ENCODE results near the gene DIP2C. TPM values are rescaled to one million over a fixed set of nuclear protein-coding genes. Genes with fewer than 3 reads are reported as not detected.
"Not testable (repeated sequence)": the region's sequence is repeated elsewhere in the genome, so short reads cannot be mapped to it uniquely, and the experiment has no call there.

DIP2C gene
- total RNA-seq, 1 donor from 2014 or later: 11.4 TPM

DNA sequence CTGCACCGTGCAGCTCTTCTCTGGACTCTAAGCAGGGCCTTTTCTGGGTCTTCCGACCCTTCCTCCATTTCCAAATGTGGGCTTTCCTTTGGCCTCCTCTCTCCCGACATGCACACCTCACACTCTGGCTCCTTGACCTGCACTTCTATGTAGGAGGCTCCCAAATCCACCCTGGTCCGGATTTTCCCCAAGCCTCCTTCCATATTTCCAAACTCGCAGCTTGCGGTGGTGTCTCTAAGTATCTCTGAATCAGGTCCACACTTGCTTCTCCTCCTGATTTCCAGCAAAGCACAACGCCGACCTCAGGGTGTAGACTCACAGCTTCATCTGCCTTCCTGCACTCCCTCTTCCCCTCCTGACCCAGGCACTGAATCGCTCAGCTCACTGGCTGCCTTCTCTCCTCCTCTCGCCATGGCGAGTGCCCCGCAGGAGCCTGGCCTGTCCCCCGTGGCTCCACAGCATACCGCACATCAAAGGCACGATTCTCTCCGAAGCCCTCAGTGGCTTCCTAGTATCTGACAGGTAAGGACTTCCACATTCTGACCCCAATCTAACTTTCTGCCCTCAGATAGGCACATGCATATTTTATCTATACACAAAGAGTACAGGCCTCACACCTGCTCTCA is 27.8 kb downstream of the DIP2C start:
- TF ChIP-seq CTCF (conservative IDR thresholded peaks at IDR 0.05; ENCODE audit: low read depth, low read length): no peak
- H3K4me3 ChIP-seq (ENCODE audit: low read depth, low read length): no peak overlapping the region
- no peak for DNase-seq (ENCODE audit: low read depth)

GRCh38 chr10:660970-661596 is 28.4 kb downstream of the DIP2C start:
- no peak for TF ChIP-seq CTCF (conservative IDR thresholded peaks at IDR 0.05; ENCODE audit: low read depth, low read length)
- no peak for DNase-seq (ENCODE audit: low read depth)
- H3K4me3 ChIP-seq (ENCODE audit: low read depth, low read length): no peak overlapping the region

GRCh38 chr10:660413-660969 is 29.0 kb downstream of the DIP2C start:
- H3K4me3 ChIP-seq (ENCODE audit: low read depth, low read length): no peak overlapping the region
- no peak for DNase-seq (ENCODE audit: low read depth)
- no peak for TF ChIP-seq CTCF (conservative IDR thresholded peaks at IDR 0.05; ENCODE audit: low read depth, low read length)

DNA sequence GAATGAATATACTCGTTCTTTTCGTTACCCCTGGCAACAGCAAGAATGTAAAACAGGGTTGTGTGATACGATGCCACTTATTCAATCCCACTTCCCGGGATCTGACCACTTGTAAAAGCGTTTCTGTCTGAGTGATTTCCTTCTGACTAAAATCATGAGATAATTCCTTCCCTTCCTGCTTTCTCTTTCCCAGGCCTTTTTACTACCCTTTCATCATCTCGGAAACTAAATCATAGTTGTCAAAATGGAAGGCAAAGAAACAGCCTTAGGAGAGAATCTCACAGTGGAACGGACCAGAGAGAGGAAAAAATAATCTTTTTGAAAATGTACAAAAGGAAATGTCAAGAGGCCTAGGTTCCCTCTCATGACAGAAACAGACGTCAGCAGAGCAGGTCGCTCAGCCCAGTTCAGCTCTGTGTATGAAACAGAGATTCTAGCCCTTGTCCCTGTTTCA is 29.8 kb downstream of the DIP2C start:
- H3K4me3 ChIP-seq (ENCODE audit: low read depth, low read length): no peak overlapping the region
- peak; percentile 60 for DNase-seq (ENCODE audit: low read depth)
- no peak for TF ChIP-seq CTCF (conservative IDR thresholded peaks at IDR 0.05; ENCODE audit: low read depth, low read length)

GRCh38 chr10:657816-658350 is 31.6 kb downstream of the DIP2C start:
- DNase-seq (ENCODE audit: low read depth); H3K4me3 ChIP-seq (ENCODE audit: low read depth, low read length): not testable (repeated sequence)

DNA sequence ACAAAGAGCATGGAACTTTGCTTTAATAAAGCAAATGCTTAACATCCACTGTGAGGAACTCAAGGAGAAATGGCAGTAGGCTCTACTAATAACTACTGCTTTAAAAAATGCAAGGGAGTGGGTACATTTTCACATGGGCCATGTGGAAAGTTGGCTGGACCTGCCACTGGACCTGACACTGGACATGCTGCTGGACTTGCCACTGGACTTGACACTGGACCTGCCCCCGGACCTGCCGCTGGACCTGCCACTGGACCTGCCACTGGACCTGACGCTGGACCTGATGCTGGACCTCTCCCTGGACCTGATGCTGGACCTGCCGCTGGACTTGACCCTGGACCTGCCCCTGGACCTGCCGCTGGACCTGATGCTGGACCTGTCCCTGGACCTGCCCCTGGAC is 32.6 kb downstream of the DIP2C start:
- TF ChIP-seq CTCF (conservative IDR thresholded peaks at IDR 0.05; ENCODE audit: low read depth, low read length): no peak
- no peak overlapping the region for H3K4me3 ChIP-seq (ENCODE audit: low read depth, low read length)

DNA sequence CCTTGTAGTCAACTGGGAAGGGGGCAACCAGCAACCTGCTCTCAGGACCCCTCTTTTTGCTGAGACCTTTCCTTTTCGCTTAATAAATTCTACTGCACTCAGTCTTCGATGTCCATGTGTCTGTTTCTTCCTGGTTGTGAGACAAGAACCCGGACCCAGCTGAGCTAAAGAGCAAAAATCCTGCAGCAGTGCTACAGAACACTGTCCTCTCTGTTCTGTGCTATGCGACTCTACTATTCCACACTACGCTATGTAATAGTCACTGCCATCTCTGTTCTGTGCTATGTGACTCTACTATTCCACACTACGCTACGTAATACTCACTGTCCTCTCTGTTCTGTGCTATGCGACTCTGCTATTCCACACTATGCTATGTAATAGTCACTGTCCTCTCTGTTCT is 34.3 kb downstream of the DIP2C start:
- TF ChIP-seq CTCF (conservative IDR thresholded peaks at IDR 0.05; ENCODE audit: low read depth, low read length): no peak
- no peak for DNase-seq (ENCODE audit: low read depth)
- H3K4me3 ChIP-seq (ENCODE audit: low read depth, low read length): no peak overlapping the region

More for the DNA sequence above, 32.6 kb downstream of the DIP2C start:
- no peak for DNase-seq (ENCODE audit: low read depth)
